NCI-H2227 treated with DMSO at 0.1 percent for 48 hours (cell line): Measurements from ENCODE around the gene CABP1.
A peak's percentile ranks its signal among the peaks of the same experiment; 100 is the strongest.

Experiments
- DNase-seq: peaks from one replicate; lab custom pipeline; 2025; lab: John Stamatoyannopoulos, UW

CABP1 gene

DNA sequence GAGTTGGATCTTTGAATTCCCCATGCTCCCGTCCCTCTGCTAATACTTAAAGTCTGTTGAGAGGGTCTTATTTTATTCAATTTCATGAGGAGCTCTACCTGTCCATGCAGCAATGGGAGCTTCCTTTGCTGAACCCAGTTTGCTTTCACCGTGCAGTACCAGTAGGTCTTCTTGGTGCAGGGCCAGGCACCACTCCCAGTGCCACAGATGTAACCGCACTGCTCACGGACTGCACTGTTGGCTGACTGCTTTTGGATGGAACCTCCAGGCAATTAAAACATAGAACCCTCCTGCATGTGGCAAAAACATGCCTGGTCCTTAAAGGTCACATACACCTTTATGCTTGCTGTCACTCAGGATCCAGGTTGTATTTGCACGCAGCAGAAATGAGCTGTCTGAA lies 9.3 kb upstream of the CABP1 start:
- DNase-seq = no peak

- no peak for DNase-seq
These were observed 721 bp downstream of the CABP1 start for GRCh38 chr12:120640861-120641833.

- no peak for DNase-seq
These were observed 1.7 kb downstream of the CABP1 start for GRCh38 chr12:120642121-120642520.

GRCh38 chr12:120642826-120643225 lies 2.4 kb downstream of the CABP1 start:
- no peak for DNase-seq

GRCh38 chr12:120643574-120643973 lies 3.1 kb downstream of the CABP1 start:
- DNase-seq = no peak

- DNase-seq = no peak
These were observed 5.6 kb downstream of the CABP1 start for GRCh38 chr12:120646044-120646443.

DNA sequence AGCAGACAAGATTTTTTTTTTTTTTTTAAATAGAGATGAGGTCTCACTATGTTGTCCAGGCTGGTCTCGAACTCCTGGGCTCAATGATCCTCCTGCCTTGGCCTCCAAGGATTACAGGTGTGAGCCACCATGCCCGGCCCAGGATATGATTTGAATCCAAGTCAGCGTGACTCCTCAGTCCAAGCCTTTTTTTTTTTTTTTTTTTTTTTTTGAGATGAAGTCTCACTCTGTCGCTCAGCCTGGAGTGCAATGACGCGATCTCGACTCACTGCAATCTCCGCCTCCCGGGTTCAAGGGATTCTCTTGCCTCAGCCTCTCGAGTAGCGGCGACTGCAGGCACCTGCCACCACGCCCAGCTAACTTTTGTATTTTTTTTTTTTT lies 6.9 kb downstream of the CABP1 start:
- DNase-seq = no peak

GRCh38 chr12:120649442-120650232 lies 9.2 kb downstream of the CABP1 start:
- DNase-seq = no peak

- no peak for DNase-seq
These were observed 9.8 kb downstream of the CABP1 start for GRCh38 chr12:120650233-120650690.

DNA sequence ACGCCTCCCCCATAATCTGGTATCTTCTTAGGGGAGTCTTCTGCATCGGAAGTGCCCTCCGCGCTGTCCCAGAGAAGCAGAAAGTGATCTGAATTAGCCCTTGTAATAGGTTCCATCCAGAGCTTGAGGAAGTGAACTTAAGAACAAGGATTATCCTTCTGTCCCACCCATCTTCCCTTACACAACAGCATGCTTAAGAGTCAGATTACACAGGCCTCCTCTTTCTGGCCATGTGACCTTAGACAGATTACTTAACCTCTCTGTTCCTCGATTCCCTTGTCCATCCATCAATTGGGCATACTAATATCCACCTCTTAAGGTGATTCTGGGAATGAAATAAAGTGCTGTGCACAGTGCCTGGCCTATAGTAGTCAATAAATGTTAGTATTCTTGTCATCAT lies 11.4 kb downstream of the CABP1 start:
- DNase-seq = no peak

DNA sequence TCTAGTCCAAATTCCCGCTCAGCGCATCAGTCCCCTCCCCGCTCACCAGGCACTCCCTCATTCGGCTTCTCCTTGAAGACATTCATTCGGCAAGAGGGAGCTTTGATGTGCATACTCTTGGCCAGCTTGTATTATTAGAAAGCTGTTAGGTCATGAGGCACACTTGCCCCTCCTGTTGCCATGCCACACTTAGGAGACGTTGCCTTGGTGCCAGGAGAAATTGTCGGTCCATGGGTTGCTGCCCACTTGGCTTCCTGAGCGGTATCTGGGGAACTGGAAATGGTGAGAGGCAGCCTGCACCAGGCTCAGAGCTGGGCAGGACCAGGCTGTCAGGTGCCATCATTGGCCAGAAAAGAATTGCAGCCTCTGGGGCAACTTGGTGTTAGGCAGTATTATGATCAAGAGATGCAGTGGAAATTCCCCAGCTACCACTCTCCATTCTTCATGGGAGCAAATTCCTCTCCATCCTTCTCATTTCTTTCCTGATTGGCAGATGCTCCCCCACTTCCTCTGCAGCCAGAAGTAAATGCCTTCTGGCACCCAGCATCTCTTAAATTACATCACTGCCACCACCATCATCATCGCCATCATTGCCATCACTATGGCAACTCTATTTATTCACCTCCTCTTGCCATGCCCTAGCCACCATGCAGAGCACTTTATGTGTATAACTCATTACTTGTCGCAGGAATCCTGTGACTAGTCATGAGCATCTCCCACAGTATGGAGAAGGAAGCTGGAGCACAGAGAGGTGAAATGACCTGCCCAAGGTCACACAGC lies 12.4 kb downstream of the CABP1 start:
- peak; percentile 49 for DNase-seq

- no peak for DNase-seq
These were observed 13.2 kb downstream of the CABP1 start for GRCh38 chr12:120653611-120654010.

- DNase-seq = no peak
These were observed 14.2 kb downstream of the CABP1 start for GRCh38 chr12:120654656-120655055.

GRCh38 chr12:120656008-120656407 lies 15.6 kb downstream of the CABP1 start:
- DNase-seq = no peak

GRCh38 chr12:120658286-120659150 lies 18.1 kb downstream of the CABP1 start:
- no peak for DNase-seq

- DNase-seq = no peak
These were observed 18.7 kb downstream of the CABP1 start for GRCh38 chr12:120659151-120659525.

GRCh38 chr12:120661432-120661831 lies 21.0 kb downstream of the CABP1 start:
- no peak for DNase-seq

GRCh38 chr12:120662879-120663278 lies 22.5 kb downstream of the CABP1 start:
- no peak for DNase-seq

- DNase-seq = no peak
These were observed 23.3 kb downstream of the CABP1 start for GRCh38 chr12:120663741-120664140.

GRCh38 chr12:120666571-120667390 lies 26.4 kb downstream of the CABP1 start:
- DNase-seq = no peak
